GM18505 (cell line): Measurements from ENCODE around the gene VAV2.

Source experiments
- ATAC-seq: cut with Tn5 transposase; IDR thresholded peaks from one replicate; pipeline ENCODE4 v1.9.1; 2021; ENCODE audit not compliant: unreplicated experiment
- POLR2A ChIP-seq: IDR thresholded peaks from 4 replicates; pipeline ENCODE4 v1.6.1; 2011; ENCODE audit warnings: borderline replicate concordance; ENCODE audit not compliant: insufficient read depth, insufficient read length; ENCODE audit errors: extremely low read depth

The VAV2 gene

DNA sequence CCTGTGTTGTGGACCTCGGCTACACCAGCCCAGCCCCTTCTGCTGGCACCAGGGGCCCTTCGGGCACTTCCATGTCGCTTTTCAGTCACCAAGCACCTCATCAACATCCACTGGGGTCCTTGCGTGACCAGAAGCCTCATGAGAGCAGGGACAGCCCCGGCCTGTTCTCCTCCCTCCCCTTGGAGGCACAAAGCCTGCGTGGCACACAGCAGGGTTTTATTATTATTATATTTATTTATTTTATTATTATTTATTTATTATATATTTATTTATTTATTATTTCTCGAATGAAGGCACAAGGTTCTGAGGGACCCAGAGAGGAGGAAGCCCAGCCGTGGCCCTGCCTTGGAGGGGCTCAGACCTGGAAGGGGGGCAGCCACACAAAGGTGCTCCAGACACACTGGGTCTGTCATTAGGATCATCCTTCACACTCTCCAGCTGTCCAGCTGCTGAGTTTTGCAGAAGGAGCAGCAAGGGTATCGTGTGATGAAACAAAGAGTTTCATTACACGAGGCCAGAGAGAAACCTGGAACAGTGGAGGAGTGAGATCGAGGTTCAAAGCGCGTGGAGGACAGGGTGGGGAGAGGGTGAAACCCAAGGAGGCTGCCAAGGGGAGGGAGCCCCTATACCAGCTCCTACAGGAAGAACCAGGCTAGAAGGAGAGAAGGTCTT is 5.2 kb downstream of the VAV2 start:
- ATAC-seq: no peak
- no peak for TF ChIP-seq POLR2A

- TF ChIP-seq POLR2A: no peak
- ATAC-seq: no peak
These were observed 6.1 kb downstream of the VAV2 start for GRCh38 chr9:133986061-133986460.

DNA sequence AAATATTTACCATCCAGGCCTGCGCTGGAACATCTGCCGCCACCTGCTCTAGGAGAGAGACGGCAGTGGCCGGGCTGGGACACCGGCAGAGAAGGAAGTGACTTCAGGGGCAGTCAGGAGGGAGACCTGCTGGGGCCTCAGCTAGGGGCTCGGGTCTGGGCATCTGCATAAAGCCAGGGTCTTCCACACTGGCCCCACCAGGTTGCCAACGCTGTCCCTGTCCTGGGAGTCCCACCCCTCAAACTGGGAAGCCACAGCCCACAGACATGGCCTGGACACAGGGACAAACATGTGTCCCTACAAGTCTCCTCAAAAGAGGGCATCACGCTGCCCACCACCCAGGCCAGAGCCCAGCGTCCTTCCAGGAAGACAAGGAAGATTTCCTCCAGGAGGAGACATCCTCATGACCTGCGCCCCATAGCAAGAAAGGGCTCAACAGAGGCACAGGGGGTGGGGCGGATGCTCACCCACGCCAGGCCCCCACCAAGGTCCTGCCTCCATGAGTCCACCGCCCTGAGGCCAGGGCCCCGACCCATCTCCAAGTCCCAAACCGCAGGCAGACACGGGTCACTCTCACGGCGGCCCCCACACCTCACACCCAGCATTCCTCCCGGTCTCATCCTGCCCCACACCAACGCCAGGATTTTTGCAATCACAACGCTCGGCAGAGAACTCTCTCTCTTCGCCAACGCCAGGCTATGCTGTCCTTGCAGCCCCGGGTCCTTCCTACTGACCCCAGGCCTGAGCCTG is 9.0 kb downstream of the VAV2 start:
- TF ChIP-seq POLR2A: no peak
- ATAC-seq: no peak

- no peak for ATAC-seq
- no peak for TF ChIP-seq POLR2A
These were observed 10.0 kb downstream of the VAV2 start for GRCh38 chr9:133981958-133982681.

GRCh38 chr9:133981589-133981957 is 10.6 kb downstream of the VAV2 start:
- TF ChIP-seq POLR2A: no peak
- ATAC-seq: no peak

DNA sequence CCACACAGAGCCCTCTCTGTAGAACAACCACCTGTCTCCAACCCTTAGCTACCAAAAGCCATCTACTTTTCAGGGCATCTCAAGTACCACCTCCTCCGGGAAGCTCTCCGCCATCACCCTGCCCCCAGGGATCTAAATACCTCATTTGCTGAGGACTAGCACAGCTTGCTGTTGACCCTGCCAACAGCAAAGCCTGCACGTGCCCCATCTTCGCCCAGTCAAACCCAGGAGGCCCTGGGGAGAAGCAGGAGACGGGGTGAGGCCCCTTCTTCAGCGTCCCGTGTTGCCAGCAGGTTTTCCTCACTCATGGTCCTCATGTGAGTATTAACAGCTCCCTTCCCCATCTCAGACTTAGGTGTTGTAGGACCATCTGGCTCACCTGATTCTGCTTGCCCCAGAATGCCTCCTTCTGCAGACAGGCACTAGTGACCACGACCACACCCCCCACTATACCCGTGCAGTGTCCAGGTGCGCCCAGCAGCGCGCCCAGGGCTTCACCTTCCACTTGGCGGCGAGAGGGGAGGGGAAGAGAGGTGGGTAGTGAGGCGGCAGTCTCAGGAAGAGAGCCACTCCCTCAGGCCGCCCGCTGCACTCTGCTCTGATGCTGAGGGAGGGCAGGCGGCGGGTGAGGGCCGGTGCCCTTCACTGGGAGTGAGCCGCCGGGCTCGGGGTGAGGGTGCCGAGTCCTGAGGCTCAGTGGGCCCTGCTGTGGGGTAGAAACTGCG is 11.1 kb downstream of the VAV2 start:
- ATAC-seq: no peak
- TF ChIP-seq POLR2A: no peak

DNA sequence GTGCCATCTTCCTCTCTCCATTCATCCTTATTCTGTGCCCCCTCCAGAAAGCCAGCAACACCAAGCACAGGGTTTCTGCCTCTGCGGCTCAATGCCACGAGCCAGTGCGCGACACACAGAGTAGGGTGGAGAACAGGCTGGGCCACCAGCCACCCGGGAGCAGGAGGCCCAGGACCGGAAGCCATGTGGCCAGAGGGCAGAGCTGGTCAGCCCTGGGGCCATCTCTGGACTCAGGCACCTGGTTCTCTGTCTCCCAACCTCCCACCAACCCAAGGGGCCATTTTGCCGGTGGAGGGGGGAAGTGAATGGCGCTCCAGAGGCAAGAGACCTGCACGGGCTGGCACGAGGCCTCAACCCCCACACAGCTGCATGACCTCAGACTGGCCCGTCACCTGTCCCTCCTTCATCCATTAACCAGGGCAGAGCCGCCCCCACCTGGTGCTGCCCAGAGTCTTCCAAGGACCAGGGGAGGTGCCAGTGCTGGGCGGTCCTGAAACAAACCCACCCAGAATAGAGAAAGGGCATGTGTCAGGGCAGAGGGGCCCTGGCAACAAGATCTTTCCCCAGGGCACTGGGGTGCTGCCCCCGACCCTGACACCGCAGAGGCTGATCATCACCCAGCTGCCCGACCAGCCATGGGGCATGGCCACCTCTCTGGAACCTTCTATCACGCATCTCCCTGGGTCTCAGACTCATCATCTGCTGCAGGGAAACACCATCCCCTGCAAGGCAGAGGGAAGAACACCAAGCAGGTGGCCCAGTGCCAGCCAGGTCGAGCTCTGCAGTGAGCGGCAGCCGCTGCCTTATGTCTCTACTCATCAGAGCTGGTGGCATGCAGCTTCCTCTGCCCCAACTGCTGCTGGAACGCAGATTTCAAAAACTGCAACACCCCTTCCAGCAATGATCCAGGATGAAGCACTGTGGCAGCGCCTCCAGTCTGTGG is 11.9 kb downstream of the VAV2 start:
- TF ChIP-seq POLR2A: no peak
- ATAC-seq: no peak

- no peak for ATAC-seq
- no peak for TF ChIP-seq POLR2A
These were observed 12.7 kb downstream of the VAV2 start for GRCh38 chr9:133979273-133979920.

DNA sequence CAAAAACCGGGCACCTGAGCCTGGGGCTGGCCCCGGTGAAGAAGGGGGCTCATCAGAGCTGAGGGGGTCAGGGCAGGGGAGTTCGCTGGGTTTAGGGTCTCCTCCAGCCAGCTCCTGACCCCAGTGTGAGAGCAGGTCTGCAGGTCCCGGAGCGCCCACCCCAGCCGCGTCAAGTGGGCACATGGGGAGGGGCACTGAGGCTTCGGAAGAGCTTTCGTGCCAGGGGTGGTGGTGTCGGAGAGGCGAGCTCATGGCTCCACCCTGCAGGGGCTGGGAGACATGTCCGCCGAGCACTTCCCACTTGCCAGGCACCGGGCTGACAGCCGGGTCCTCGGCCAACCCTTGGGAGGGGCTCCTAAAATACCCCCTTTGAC is 13.2 kb downstream of the VAV2 start:
- no peak for TF ChIP-seq POLR2A
- ATAC-seq: no peak

DNA sequence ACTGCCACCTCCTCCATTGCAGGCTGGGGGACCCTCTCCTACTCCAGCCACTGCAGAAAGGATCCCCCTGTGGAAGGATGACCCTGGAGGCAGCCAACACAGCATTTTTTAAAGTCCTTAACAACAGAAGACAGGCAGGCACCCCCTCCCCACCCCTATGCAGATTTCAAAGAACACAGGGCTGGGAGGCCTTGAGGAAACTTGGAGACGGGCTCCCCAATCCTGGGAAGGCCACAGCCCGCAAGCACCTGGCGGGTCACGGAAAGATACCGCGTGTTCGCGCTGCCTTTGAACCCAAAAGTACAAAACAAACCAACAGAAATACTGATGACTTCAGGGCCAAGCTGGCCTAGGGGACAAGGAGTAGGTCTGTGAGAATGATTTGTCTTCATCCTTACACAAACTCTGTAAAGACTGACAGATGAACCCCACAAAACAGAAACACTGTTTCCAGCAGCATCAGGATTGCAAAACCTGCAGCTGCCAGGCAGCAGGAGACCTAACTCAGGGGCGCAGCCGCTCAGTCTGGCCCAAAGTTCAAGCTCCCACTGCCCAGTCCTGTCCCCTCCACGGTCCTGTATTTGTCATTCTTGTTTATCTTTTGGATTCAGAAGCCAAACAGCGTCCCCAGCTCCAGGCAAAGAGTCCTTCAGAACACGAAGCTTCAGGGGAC is 13.8 kb downstream of the VAV2 start:
- ATAC-seq: no peak
- TF ChIP-seq POLR2A: no peak

- no peak for ATAC-seq
- no peak for TF ChIP-seq POLR2A
These were observed 14.5 kb downstream of the VAV2 start for GRCh38 chr9:133977421-133978201.
